Activated CD4-positive, alpha-beta T cell treated with anti-CD3 and anti-CD28 coated beads, Interleukin-2, amount 50 U/mL, for 1 hour (primary cell): ENCODE measurements around the gene ITM2C.

Source experiments
- DNase-seq: peaks from one replicate; pipeline ENCODE4 v3.0.0-alpha.2; 2020

The ITM2C gene

GRCh38 chr2:230873661-230874401 is 9.1 kb downstream of the ITM2C start:
- no peak for DNase-seq

GRCh38 chr2:230874456-230874855 is 9.7 kb downstream of the ITM2C start:
- no peak for DNase-seq

GRCh38 chr2:230874876-230875275 is 10.1 kb downstream of the ITM2C start:
- no peak for DNase-seq

GRCh38 chr2:230875347-230876315 is 10.9 kb downstream of the ITM2C start:
- DNase-seq = no peak

GRCh38 chr2:230877116-230877758 is 12.5 kb downstream of the ITM2C start:
- no peak for DNase-seq

- DNase-seq = no peak
Measured at GRCh38 chr2:230877759-230878598, 13.2 kb downstream of the ITM2C start.

GRCh38 chr2:230878599-230879188 is 14.0 kb downstream of the ITM2C start:
- no peak for DNase-seq

- no peak for DNase-seq
Measured at GRCh38 chr2:230879271-230879882, 14.6 kb downstream of the ITM2C start.

DNA sequence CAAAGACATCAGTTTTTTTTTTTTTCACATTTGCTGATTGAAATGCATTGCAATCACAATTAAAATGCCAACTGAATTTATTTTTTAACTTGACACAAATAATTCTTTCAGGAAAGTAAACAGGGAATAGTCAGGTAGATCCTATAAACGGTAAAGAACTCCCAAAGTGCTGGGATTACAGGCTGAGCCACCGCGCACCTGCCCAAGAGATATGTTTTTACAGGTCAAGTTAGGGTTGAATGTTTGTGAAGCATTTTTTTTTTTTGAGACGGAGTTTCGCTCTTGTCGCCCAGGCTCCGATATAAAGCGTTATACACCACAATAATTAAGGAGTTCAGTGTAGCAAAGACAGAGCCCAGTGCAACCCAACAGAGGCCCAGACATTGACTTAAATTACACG is 15.1 kb downstream of the ITM2C start:
- no peak for DNase-seq

GRCh38 chr2:230881840-230882239 is 17.1 kb downstream of the ITM2C start:
- no peak for DNase-seq

DNA sequence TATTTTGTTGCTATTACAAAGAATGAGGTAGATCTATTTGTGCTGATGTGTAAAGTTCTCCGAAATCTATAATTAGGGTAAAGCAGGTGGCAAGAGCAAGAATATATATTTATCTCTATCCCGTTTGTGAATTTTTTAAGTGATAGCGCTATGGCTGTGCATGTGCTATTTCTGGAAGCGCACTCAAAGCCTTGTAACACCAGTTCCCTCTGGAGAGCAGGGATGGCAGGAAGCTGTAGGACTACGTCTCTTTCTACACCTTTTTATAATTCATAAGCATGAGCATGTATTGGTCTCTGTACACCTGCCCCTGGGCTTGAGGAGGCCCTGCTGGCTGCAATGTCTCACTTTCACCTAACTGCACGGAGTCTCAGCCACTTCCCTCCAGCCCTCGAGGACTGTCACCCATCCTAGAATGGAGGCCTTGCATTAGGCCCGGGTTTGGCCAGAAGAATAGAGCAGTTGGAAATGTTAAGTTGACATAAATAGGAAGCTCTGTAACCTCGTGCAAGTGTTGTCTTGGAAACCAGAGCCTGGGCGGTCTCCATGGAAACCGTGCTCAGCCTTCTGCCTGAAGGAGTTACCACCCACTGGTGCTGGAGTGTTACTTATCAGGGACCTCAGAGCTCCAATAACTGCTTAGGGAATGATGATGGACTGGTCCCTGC is 20.9 kb downstream of the ITM2C start:
- no peak for DNase-seq

DNA sequence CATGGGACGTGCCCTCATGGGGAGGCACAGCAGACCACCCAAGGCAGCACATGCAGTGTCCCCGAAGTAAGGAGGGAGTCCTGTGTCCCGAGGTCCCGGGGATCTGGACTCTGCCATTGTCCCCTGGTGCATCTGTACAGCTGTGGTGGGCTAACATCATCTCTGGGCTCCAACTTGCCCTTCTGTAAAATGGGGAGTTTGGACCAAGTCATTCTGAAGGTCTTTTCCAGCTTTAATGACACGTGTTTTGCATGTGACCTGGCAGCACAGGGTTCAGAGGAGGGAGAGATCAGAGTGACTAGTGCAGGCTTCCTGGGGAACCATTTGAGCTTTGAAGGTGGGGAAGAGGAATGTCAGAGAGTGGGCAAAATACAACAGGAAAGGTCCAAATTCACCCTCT is 21.5 kb downstream of the ITM2C start:
- no peak for DNase-seq

DNA sequence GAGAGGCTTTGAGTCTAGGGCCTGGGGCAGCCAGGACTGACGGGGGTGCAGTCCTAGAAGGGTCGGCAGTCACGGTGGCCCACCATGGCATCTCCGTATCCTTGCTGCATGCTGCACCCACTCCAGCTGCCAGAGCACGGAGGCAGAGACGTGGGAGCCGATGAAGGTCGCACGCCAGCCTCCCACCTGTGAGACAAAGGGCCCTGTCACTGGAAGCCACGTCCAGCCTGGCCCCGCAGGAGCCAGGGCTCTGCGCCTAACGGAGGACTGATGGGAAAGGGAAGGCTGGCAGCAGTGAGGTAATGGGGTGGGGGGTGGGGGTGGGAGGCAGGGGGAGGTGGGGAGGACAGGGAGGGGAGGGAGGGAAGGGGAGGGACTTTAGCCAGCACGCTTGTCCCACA is 21.9 kb downstream of the ITM2C start:
- DNase-seq = no peak

DNA sequence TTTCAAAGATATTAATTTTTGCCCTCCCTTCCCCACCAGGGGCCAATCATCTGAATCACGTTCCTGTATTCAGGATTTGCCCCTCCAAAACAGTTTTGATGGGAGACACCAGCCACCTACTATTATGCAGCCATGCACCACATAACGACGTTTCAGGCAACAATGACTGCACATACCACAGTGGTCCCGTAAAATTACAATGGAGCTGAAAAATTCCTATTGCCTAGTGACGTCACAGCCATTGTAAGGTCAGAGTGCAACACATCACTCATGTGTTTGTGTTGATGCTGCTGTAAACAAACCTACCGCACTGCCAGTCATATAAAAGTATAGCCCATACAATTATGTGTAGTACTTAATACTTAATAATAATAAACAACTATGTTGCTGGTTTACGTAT is 22.6 kb downstream of the ITM2C start:
- DNase-seq = no peak

DNA sequence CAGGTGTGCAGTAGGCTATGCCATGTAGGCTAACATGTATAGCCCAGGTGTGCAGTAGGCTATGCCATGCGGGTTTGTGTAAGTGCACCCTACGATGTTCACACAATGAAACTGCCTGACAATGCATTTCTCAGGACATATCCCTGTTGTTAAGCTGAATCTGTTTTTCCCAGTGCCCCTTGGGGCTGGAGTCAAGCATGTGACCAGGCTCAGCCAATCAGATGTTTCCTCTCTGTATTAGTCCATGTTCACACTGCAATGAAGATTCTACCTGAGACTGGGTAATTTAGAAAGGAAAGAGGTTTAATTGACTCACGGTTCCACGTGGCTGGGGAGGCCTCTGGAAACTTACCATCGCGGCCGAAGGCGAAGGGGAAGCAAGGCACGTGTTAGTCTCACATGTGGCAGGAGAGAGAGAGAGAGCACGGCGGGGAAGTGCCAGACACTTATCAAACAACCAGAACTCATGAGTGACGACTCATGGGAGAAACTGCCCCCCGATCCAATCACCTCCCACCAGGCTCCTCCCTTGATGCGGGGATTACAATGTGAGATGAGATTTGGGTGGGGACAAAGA is 24.2 kb downstream of the ITM2C start:
- DNase-seq = no peak

- no peak for DNase-seq
Measured at GRCh38 chr2:230889911-230890601, 25.3 kb downstream of the ITM2C start.

- no peak for DNase-seq
Measured at GRCh38 chr2:230890646-230891045, 25.9 kb downstream of the ITM2C start.

DNA sequence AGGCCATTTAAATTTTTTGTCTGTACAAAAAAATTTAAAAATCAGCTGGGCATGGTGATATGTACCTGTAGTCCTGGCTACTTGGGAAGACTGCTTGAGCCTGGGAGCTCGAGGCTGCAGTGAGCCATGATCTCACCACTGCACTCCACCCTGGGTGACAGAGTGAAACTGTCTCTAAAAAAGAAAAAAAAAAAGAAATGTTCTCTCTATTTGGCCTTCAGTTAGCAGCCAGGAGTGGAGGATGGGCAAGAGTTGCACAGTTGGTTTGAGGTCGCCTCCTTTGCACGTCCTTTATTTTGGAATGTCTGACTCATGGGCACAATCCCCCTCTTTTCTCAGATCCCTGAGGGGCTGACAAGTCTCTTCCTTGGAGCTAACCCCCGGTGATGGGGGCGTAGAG is 26.3 kb downstream of the ITM2C start:
- no peak for DNase-seq

DNA sequence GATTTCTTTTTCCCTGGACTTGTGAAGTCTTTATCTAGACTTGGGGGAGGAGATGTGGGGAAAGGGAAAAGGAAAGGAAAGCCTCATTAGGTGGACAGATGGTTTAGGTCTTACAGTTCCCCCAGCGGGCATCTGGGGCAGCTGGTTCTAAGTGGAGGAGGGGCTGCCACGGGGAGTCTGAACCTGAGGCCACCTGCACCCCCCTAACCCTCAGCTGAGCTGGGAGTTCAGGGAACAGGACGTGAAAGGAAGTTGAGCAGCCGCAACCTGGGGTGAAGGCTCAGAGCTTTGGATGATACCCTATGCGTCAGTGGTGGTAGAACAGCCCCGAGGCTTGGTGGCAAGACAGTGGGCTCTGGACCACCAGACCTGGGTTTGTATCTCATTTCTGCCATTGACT is 26.8 kb downstream of the ITM2C start:
- DNase-seq = no peak

- no peak for DNase-seq
Measured at GRCh38 chr2:230893338-230893737, 28.6 kb downstream of the ITM2C start.
